Keratinocyte (primary cell): ENCODE results near the gene RNPEPL1.

ENCODE experiments used
- EZH2 ChIP-seq: IDR thresholded peaks from one replicate; pipeline ENCODE4 v1.6.1; 2012; ENCODE audit warnings: inconsistent platforms, mild to moderate bottlenecking, low read length, moderate library complexity
- TF ChIP-seq, protein P1 (sequence below), 3 experiments: IDR thresholded peaks in 1 of 3; conservative IDR thresholded peaks in 1 of 3; optimal IDR thresholded peaks in 1 of 3; 2 replicates in 2 of 3; 3 replicates in 1 of 3; pipeline versions ENCODE3 to v1.5.1; 2011; ENCODE audit warnings: low read length in 3 of 3, mild to moderate bottlenecking in 3 of 3, moderate library complexity in 2 of 3, control low read depth in 1 of 3, inconsistent platforms in 1 of 3; ENCODE audit not compliant: insufficient read depth in 2 of 3; ENCODE audit errors: extremely low read depth in 1 of 3

DNA sequence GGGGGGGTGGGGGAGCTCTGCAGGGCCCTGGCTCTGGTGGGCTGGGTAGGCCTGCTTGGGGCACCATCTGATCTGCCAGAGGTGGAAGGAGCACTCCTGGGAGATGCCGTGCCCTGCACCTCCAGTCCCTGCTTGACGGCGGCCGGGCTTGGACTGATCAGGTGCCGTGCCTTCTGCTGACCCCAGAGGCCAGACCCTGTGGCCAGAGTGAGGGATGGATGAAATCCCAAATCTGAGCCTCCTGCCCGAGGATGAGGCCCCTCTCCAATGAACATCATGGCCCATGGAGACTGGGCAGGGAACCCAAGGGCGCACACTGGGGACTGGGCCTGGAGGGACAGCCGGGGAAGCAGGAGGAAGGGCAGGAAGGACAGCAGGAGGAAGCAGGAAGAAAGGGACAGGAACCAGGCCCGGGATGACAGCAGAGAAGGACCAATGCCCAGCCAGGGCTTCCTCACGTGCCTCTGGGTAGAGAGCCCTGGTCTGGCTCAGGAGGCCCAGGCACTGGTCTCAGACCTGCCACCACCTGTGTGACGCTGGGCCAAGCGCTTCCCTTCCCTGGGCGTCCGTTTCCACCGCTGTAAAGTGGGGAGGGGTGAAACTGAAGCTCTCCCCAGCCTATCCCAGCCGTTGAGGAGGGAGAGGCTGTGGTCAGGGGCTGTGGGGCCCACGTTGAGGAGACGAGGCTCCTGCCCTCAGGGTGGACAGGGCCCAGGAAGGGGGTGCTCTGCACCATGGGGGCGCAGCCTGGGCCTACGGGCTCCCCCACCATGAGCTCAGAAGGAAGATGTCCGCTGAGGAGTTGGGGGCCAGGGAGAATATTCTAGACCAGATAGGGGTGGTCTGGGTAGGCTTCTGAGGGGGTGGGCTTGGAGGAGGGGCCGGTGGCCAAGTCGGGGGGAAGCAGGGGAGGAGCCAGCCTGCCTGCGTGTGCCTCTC is 56.0 kb downstream of the RNPEPL1 start:
- TF ChIP-seq, protein P1, sequence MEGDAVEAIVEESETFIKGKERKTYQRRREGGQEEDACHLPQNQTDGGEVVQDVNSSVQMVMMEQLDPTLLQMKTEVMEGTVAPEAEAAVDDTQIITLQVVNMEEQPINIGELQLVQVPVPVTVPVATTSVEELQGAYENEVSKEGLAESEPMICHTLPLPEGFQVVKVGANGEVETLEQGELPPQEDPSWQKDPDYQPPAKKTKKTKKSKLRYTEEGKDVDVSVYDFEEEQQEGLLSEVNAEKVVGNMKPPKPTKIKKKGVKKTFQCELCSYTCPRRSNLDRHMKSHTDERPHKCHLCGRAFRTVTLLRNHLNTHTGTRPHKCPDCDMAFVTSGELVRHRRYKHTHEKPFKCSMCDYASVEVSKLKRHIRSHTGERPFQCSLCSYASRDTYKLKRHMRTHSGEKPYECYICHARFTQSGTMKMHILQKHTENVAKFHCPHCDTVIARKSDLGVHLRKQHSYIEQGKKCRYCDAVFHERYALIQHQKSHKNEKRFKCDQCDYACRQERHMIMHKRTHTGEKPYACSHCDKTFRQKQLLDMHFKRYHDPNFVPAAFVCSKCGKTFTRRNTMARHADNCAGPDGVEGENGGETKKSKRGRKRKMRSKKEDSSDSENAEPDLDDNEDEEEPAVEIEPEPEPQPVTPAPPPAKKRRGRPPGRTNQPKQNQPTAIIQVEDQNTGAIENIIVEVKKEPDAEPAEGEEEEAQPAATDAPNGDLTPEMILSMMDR (optimal IDR thresholded peaks at IDR 0.05 in 1 of 3, IDR thresholded peaks at IDR 0.05 in 1 of 3, conservative IDR thresholded peaks at IDR 0.05 in 1 of 3; ENCODE audit: extremely low read depth in 1 of 3, insufficient read depth in 2 of 3, low read length in 3 of 3) = no peak
- TF ChIP-seq EZH2 = no peak
